ENCODE measurements around the gene TBX2. TPM values are rescaled to one million over a fixed set of nuclear protein-coding genes. Genes with fewer than 3 reads are reported as not detected.
"Not testable (repeated sequence)": the region's sequence is repeated elsewhere in the genome, so short reads cannot be mapped to it uniquely, and the experiment has no call there.

The TBX2 gene
- total RNA-seq, 1 experiment from 2014 or later: 6.2 TPM

GRCh38 chr17:61444831-61445230 is 45.2 kb downstream of the TBX2 start:
- in situ Hi-C loops (cut with HindIII; ENCODE audit: low sequenced_read_pairs): no loop called here
- DNase-seq (ENCODE audit: low spot score): no peak

GRCh38 chr17:61447358-61447757 is 47.7 kb downstream of the TBX2 start:
- in situ Hi-C loops (cut with HindIII; ENCODE audit: low sequenced_read_pairs): no loop called here

GRCh38 chr17:61448042-61448441 is 48.4 kb downstream of the TBX2 start:
- in situ Hi-C loops (cut with HindIII; ENCODE audit: low sequenced_read_pairs): no loop called here

More at GRCh38 chr17:61447358-61447757, 47.7 kb downstream of the TBX2 start:
- no peak for DNase-seq (ENCODE audit: low spot score)

GRCh38 chr17:61449140-61449539 is 49.5 kb downstream of the TBX2 start:
- DNase-seq (ENCODE audit: low spot score); in situ Hi-C loops (cut with HindIII; ENCODE audit: low sequenced_read_pairs): not testable (repeated sequence)

More at GRCh38 chr17:61448042-61448441, 48.4 kb downstream of the TBX2 start:
- DNase-seq (ENCODE audit: low spot score): no peak

GRCh38 chr17:61449707-61450640 is 50.3 kb downstream of the TBX2 start:
- in situ Hi-C loops (cut with HindIII; ENCODE audit: low sequenced_read_pairs): no loop called here
- DNase-seq (ENCODE audit: low spot score): no peak

- in situ Hi-C loops (cut with HindIII; ENCODE audit: low sequenced_read_pairs): no loop called here
- no peak for DNase-seq (ENCODE audit: low spot score)
Measured at GRCh38 chr17:61450641-61451537, 51.2 kb downstream of the TBX2 start.

GRCh38 chr17:61451538-61452300 is 52.1 kb downstream of the TBX2 start:
- no peak for DNase-seq (ENCODE audit: low spot score)
- in situ Hi-C loops (cut with HindIII; ENCODE audit: low sequenced_read_pairs): no loop called here

GRCh38 chr17:61452301-61453290 is 53.0 kb downstream of the TBX2 start, which contains the start of gene TBX4:
Gene TBX4 (plus strand): TSS chr17:61452422. CDS start chr17:61456491, 4,069 bp downstream.
- no peak for DNase-seq (ENCODE audit: low spot score)
- in situ Hi-C loops (cut with HindIII; ENCODE audit: low sequenced_read_pairs): no loop called here

GRCh38 chr17:61453566-61454380 is 54.1 kb downstream of the TBX2 start:
- no peak for DNase-seq (ENCODE audit: low spot score)
- in situ Hi-C loops (cut with HindIII; ENCODE audit: low sequenced_read_pairs): no loop called here

- in situ Hi-C loops (cut with HindIII; ENCODE audit: low sequenced_read_pairs): no loop called here
- no peak for DNase-seq (ENCODE audit: low spot score)
Measured at GRCh38 chr17:61454381-61455323, 55.0 kb downstream of the TBX2 start.

- in situ Hi-C loops (cut with HindIII; ENCODE audit: low sequenced_read_pairs): no loop called here
- no peak for DNase-seq (ENCODE audit: low spot score)
Measured at GRCh38 chr17:61455324-61456060, 55.8 kb downstream of the TBX2 start.

- DNase-seq (ENCODE audit: low spot score): no peak
- in situ Hi-C loops (cut with HindIII; ENCODE audit: low sequenced_read_pairs): no loop called here
Measured at GRCh38 chr17:61456061-61456681, 56.5 kb downstream of the TBX2 start.

- in situ Hi-C loops (cut with HindIII; ENCODE audit: low sequenced_read_pairs): no loop called here
- no peak for DNase-seq (ENCODE audit: low spot score)
Measured at GRCh38 chr17:61456688-61457225, 57.1 kb downstream of the TBX2 start.

- in situ Hi-C loops (cut with HindIII; ENCODE audit: low sequenced_read_pairs): no loop called here
- no peak for DNase-seq (ENCODE audit: low spot score)
Measured at GRCh38 chr17:61457226-61457983, 57.8 kb downstream of the TBX2 start.

Measured in G401 (cell line).